ENCODE results near the gene RNF215. TPM values are rescaled to one million over a fixed set of nuclear protein-coding genes. Genes with fewer than 3 reads are reported as not detected.
A peak's percentile ranks its signal among the peaks of the same experiment; 100 is the strongest.

The RNF215 gene
- total RNA-seq, 1 donor from 2014 or later = 22.4 TPM

- DNase-seq (ENCODE audit: low spot score in 2 of 2) (peak in 1 of 2 donors; percentile 18), FAIRE-seq (no peak)
Observed at GRCh38 chr22:30397656-30398635, 10.7 kb upstream of the RNF215 start.

DNA sequence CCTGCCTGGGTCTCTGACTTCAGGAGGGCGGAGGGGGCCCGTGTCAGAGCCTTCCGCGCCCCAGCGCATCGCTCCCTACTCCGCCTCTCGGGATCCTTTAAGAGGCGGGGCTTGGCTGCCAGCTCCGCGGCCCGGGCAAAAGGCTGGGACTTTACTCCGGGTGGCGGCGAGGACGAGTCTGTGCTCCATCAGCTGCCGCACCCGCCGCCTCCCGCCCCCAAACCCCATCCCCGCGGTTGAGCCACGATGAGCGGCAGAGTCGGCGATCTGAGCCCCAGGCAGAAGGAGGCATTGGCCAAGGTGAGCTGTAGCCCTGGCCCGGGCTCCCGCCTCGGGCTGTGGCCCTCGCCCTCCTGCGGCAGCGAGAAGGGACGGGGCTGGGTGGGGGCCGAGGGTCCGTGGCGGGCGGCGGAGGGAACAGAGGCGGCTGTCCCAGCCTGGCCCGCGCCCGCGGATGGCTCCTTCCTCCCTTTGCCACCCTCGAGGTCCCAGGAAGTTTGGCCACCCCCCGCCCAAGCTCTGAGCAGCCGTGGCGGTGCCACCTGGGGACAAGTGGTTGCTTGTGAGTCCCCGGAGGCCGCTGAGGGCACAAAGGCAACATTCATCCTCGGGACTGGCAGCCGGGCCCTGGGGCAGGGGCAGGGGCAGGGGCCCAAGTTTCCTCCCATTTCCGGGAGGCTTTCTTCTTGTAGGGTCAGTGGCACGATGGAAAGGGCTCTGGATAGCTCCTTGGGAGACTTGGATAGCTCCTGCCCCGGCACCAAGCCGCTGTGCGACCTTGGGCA lies 9.9 kb upstream of the RNF215 start, which contains the start of gene SEC14L2:
Gene SEC14L2 (plus strand): TSS at position 148 of the 785 bp plus-strand sequence. CDS start 99 bp downstream, at position 247.
- FAIRE-seq (no peak), DNase-seq (ENCODE audit: low spot score in 2 of 2) (peak; percentile 80 to 81)

- FAIRE-seq (no peak), DNase-seq (ENCODE audit: low spot score in 2 of 2) (no peak)
Observed at GRCh38 chr22:30393885-30394284, 6.7 kb upstream of the RNF215 start.

- DNase-seq (ENCODE audit: low spot score in 2 of 2) (peak in 1 of 2 donors; percentile 6), FAIRE-seq (no peak)
Observed at GRCh38 chr22:30393322-30393680, 6.1 kb upstream of the RNF215 start.

- no peak for FAIRE-seq
- peak in 1 of 2 donors; percentile 14 for DNase-seq (ENCODE audit: low spot score in 2 of 2)
Observed at GRCh38 chr22:30392661-30393321, 5.6 kb upstream of the RNF215 start.

DNA sequence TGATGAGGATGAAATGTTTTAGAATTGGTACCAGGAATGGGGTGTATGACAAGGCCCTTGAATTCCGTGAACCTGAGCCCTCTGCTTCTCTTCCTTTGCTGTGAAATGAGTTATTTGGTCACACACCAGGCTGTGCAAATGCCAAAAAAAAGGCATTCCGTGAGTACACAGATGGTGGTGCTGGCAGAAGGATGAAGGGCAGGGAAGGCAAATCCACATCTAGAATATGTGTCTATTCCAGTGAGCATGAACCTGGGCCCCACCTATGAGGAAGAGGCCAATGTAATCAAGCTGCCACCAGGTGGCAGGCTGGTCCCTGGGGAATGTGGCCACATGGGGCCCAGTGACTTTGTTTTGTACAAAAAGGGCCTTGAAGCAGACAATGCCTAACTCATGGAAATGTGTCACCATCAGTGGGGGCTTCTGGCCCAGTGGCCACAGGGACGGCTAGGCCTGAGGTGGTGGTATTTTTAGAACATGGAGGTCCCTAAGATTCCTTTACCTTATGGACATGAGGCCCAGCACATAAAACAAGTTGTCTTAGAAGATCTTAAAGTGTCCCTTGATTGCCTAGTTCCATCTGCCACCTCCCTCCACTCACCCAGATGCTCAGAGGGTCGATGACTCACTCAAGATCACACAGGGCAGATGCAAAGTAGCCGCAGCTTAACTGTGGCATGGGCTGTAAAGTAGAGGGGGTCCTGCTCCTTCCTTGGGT lies 3.9 kb upstream of the RNF215 start:
- no peak for FAIRE-seq
- DNase-seq (ENCODE audit: low spot score in 2 of 2) = peak; percentile 73 to 74

DNA sequence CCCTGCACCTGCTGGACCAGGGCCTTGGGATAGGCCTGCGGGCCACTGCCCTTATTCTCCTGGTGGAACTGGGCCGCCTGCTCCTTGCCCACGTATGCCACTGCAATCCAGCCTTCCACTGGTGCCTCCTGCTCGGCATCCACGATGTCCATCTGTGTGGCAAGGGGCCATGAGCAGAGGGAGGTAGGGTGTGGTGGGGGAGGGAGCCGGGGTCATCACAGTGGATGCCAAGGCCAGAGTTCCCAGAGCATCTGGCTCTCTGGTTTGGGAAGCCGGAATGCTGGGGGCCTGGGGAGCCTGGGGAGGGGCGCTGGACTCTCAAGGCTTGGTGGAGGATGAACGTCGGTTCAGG lies 627 bp downstream of the RNF215 start:
- FAIRE-seq (no peak), DNase-seq (ENCODE audit: low spot score in 2 of 2) (no peak)

GRCh38 chr22:30385942-30386341 lies 1.3 kb downstream of the RNF215 start:
- FAIRE-seq = no peak
- DNase-seq (ENCODE audit: low spot score in 2 of 2) = no peak

DNA sequence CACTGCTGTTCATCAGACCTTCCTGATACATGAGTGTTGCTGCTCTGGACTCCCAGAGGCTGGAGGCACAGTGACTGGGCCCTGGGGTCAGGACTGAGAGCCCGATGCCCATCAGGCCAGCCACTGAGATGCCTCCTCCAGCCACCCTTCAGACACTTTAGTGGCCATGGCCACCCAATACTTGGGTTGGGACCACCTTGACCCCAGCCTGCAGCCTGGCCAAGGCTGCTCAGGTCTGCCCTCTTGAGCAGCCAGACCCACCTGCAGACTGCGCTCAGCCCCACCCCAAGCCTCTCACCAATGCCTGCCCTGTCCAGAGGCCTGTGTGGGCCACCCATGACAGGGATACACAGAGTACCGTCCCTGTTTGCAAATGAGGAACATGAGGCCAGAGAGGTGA lies 4.2 kb downstream of the RNF215 start:
- no peak for FAIRE-seq
- DNase-seq (ENCODE audit: low spot score in 2 of 2) = no peak

DNA sequence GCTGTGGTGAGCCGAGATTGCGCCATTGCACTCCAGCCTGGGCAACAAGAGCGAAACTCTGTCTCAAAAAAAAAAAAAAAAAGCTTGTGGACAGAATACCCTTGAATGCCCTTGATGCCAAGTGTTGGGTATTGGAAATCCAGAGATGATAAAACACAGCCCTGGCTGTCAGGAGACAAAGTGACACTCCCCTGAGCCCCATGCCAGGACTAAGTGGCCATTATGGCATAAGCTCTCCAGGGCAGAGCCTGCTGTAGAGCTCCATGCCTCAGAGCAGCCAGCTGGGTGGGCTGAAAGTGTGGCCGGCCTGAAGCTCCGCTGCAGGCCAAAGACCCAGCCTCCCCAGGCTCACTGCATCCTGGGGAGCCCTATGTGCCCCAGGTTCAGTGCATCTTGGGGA lies 4.9 kb downstream of the RNF215 start:
- DNase-seq (ENCODE audit: low spot score in 2 of 2) (no peak), FAIRE-seq (no peak)

DNA sequence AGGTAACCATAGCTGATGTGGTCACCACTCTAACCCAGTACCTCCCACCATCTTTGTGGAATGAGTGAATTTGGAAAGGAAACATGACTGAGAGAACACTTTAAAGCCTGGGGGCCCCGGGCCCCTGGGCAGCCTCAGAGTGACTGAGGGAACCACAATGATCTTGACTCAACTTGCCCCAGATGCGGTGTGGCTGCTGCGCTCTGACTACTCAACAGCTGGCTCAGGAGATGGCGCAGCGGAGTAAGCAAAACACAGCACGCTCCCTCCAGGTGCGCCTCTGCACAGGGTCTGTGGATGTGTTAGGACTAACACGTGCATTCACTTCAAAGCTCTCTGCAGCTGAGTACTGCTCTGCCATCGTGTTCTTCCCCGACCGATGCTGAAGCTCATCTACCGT lies 5.9 kb downstream of the RNF215 start:
- no peak for DNase-seq (ENCODE audit: low spot score in 2 of 2)
- no peak for FAIRE-seq

GRCh38 chr22:30380011-30380410 lies 7.2 kb downstream of the RNF215 start:
- DNase-seq (ENCODE audit: low spot score in 2 of 2) = no peak
- no peak for FAIRE-seq

DNA sequence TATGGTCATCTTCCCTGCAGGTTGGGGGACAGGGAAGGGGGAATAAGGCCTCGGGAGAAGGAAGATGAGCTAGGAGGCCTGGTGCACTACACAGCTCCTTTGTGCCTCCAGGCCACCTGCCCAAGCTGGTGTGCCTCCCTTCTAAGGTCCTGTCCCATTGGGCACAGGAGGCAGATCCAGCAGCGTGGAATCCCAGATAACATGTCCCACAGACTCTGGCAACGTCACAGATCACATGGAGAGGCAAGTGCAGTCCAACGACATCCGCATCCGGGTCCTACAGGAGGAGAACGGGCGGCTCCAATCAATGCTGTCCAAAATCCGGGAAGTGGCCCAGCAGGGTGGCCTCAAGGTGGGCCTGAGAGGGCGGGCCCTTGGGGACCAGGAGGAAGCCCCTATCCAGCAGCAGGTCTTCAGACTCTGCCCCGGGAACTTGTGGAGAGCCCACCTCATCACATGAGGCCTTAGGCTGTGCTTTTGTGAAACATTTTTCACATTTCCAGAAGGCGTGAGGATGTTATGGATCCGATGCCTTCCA lies 11.8 kb downstream of the RNF215 start:
- FAIRE-seq (no peak), DNase-seq (ENCODE audit: low spot score in 2 of 2) (no peak)

GRCh38 chr22:30373331-30374325 lies 13.6 kb downstream of the RNF215 start:
- no peak for DNase-seq (ENCODE audit: low spot score in 2 of 2)
- no peak for FAIRE-seq

DNA sequence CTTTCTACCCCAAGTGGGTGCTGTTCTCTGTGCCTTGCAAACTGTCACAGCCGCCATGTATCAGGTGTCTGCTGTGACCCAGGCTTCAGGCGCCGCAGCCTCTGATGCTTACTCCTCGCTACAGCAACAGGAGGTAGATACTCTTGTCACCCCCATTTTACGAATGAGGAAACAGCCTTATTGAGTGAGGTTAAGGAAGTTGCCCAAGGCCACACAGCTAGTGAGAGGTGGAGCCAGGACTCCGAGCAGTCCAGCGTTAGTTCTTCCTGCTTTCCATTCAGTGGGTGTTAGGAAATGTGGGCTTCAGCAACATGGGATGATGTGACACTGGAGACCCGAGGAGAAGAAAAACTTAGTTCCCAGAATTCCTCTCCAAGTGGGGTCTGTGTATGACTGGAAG lies 14.3 kb downstream of the RNF215 start:
- FAIRE-seq = no peak
- no peak for DNase-seq (ENCODE audit: low spot score in 2 of 2)

GRCh38 chr22:30371981-30372380 lies 15.2 kb downstream of the RNF215 start:
- DNase-seq (ENCODE audit: low spot score in 2 of 2) (no peak), FAIRE-seq (no peak)

DNA sequence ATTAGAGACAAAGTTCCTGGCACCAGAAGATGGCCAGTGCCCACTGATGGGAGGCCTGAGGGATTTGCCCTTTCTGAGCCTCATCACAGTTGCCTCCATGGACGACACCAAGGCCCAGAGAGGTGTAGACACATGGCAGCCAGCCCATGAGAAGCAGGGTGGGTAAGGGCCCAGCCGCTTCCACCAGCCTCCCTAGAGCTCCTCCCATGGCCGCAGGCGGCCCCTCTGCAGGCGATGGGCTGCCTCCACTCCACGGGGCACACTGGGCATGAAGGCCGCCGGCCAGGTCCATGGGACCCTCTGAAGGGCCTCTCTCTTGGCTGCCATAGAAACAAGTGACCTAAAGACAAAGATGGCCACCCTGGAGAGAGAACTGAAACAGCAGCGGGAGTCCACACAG lies 15.9 kb downstream of the RNF215 start:
- DNase-seq (ENCODE audit: low spot score in 2 of 2) (no peak), FAIRE-seq (no peak)

DNA sequence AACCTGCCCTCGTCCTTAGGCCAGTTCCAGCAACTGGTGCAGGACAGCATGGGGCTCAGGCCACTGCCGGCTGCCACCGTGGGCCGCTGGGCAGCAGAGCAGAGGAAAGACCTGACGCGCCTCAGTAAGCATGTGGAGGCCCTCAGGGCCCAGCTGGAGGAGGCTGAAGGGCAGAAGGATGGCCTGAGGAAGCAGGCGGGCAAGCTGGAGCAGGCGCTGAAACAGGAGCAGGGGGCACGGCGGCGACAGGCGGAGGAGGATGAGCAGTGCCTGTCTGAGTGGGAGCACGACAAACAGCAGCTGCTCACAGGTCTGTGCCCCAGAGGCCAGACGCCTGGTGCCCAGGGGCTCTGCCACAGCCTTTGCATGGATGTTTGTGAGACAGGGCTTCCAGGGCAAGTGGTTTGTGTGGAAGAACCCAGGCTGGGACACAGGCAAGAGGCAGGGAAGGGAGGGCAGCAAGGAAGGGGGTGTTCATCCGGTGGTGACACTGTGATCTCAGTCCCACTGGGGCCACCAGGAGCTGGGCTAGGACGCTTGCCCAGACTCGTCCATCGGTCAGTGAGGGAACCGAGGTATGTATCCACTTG lies 16.5 kb downstream of the RNF215 start:
- DNase-seq (ENCODE audit: low spot score in 2 of 2) (no peak), FAIRE-seq (no peak)

Measured in frontal cortex (tissue), 4 donors.